Parietal lobe (tissue), 1 donor: ENCODE measurements around the gene CARD9. TPM values are rescaled to one million over a fixed set of nuclear protein-coding genes. Genes with fewer than 3 reads are reported as not detected.

Experiments used
- total RNA-seq: library from RNA; depleted of rRNA; stranded (reverse); fragments of >200 nt; gene quantifications from one replicate; pipeline ENCODE4 v1.2.3, GENCODE V29; 2014

Gene CARD9
- total RNA-seq: 0.63 TPM

GRCh38 chr9:136373300-136374182, at the start of gene CARD9:
Gene CARD9, minus strand, starts transcription at chr9:136373669. Its CDS starts 1,591 bp downstream, at chr9:136372078.

GRCh38 chr9:136410500-136411287, 37.2 kb upstream of the CARD9 start, which contains the start of the genes ENTR1 and PMPCA:
Gene ENTR1, minus strand, starts transcription at chr9:136410614. Its CDS starts 217 bp downstream, at chr9:136410397.
Gene PMPCA, plus strand, starts transcription at chr9:136410658. Its CDS starts 11 bp downstream, at chr9:136410669.

GRCh38 chr9:136400038-136400834, 26.8 kb upstream of the CARD9 start, which contains the start of gene SNAPC4:
Gene SNAPC4, minus strand, starts transcription at chr9:136400170. Its CDS starts 1,742 bp downstream, at chr9:136398428.

GRCh38 chr9:136363106-136363948, 10.1 kb downstream of the CARD9 start, which contains the start of gene DNLZ:
Gene DNLZ, minus strand, starts transcription at chr9:136363744. Its CDS starts 30 bp downstream, at chr9:136363714.

GRCh38 chr9:136327304-136327974, 46.0 kb downstream of the CARD9 start, which contains the start of gene GPSM1:
Gene GPSM1, plus strand, starts transcription at chr9:136327539. Its CDS starts 157 bp downstream, at chr9:136327696.

Other genes with a start within 250 kb of the CARD9 start
- not detected for gene LHX3, start 168.5 kb downstream of the CARD9 start, total RNA-seq
- 13.8 TPM for gene QSOX2, start 127.9 kb downstream of the CARD9 start, total RNA-seq
- not detected for gene CCDC187, start 69.6 kb downstream of the CARD9 start, total RNA-seq
- gene GPSM1, start 46.1 kb downstream of the CARD9 start, total RNA-seq: 123 TPM
- 12.5 TPM for gene DNLZ, start 9.9 kb downstream of the CARD9 start, total RNA-seq
- 12.2 TPM for gene SNAPC4, start 26.5 kb upstream of the CARD9 start, total RNA-seq
- gene ENTR1, start 36.9 kb upstream of the CARD9 start, total RNA-seq: 36.3 TPM
- gene PMPCA, start 37.0 kb upstream of the CARD9 start, total RNA-seq: 29.1 TPM
- 19.7 TPM for gene INPP5E, start 66.2 kb upstream of the CARD9 start, total RNA-seq
- 29.7 TPM for gene SEC16A, start 109.4 kb upstream of the CARD9 start, total RNA-seq
- gene NOTCH1, start 172.4 kb upstream of the CARD9 start, total RNA-seq: 57.6 TPM